IMR-90 (cell line): ENCODE results near the gene MPZL1.

Source experiments
- POLR2A ChIP-seq: IDR thresholded peaks from 2 replicates; pipeline ENCODE4 v1.6.1; 2012; ENCODE audit warnings: mild to moderate bottlenecking, low read depth, low read length
- TF ChIP-seq, protein P1 (sequence below): conservative IDR thresholded peaks from 2 replicates; pipeline ENCODE4 v1.5.1; 2012; ENCODE audit warnings: mild to moderate bottlenecking, low read depth, low read length, improper control_type of control experiment

DNA sequence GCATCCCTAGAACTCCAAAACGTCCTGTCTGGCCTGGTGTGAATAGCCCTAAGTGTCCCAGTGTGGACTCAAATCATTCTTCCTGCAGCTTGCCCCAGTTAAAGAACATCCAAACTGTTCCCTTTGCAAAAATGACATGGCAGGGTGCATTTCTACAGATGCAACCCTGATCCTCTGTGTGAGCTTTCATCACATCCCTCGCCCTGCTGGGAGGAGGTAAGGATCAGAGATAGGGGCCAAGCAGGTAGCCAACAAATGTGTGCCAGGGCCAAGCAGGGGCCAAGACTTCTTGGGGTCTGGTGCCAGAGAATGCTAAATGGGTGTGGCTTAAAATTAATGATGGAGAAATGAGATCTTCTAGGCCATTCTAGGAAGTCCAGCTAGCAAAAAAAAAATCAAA lies 27.1 kb upstream of the MPZL1 start:
- TF ChIP-seq, protein P1, sequence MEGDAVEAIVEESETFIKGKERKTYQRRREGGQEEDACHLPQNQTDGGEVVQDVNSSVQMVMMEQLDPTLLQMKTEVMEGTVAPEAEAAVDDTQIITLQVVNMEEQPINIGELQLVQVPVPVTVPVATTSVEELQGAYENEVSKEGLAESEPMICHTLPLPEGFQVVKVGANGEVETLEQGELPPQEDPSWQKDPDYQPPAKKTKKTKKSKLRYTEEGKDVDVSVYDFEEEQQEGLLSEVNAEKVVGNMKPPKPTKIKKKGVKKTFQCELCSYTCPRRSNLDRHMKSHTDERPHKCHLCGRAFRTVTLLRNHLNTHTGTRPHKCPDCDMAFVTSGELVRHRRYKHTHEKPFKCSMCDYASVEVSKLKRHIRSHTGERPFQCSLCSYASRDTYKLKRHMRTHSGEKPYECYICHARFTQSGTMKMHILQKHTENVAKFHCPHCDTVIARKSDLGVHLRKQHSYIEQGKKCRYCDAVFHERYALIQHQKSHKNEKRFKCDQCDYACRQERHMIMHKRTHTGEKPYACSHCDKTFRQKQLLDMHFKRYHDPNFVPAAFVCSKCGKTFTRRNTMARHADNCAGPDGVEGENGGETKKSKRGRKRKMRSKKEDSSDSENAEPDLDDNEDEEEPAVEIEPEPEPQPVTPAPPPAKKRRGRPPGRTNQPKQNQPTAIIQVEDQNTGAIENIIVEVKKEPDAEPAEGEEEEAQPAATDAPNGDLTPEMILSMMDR = no peak
- no peak for TF ChIP-seq POLR2A
